Anterior cingulate cortex (tissue), 58 donors: ENCODE results near the gene PRMT5.
"Not testable (repeated sequence)": the region's sequence is repeated elsewhere in the genome, so short reads cannot be mapped to it uniquely, and the experiment has no call there.

ENCODE experiments used
- DNase-seq, 58 donors: peaks; one replicate each; lab custom pipeline; 2025; lab: John Stamatoyannopoulos, UW

Gene PRMT5

GRCh38 chr14:22939684-22940083, 10.5 kb upstream of the PRMT5 start:
- DNase-seq, result no peak

- no peak for DNase-seq
Observed at GRCh38 chr14:22935156-22935555, 6.0 kb upstream of the PRMT5 start.

- no peak for DNase-seq
Observed at GRCh38 chr14:22932146-22932545, 3.0 kb upstream of the PRMT5 start.

- DNase-seq, result peak in 1 of 58 donors; percentile 44
Observed at GRCh38 chr14:22929961-22930364, 787 bp upstream of the PRMT5 start.

GRCh38 chr14:22928237-22929103, 706 bp downstream of the PRMT5 start:
- DNase-seq, result peak in 2 of 58 donors; percentile 3 to 10

GRCh38 chr14:22926316-22926715, 2.9 kb downstream of the PRMT5 start:
- no peak for DNase-seq

GRCh38 chr14:22925513-22925912, 3.7 kb downstream of the PRMT5 start:
- DNase-seq, result no peak

- DNase-seq, result no peak
Observed at GRCh38 chr14:22923746-22924145, 5.4 kb downstream of the PRMT5 start.

- no peak for DNase-seq
Observed at GRCh38 chr14:22922294-22922693, 6.9 kb downstream of the PRMT5 start.

- no peak for DNase-seq
Observed at GRCh38 chr14:22920697-22921096, 8.5 kb downstream of the PRMT5 start.

GRCh38 chr14:22919601-22919921, 9.6 kb downstream of the PRMT5 start:
- DNase-seq, result no peak

GRCh38 chr14:22918804-22919600, 10.2 kb downstream of the PRMT5 start, which contains the start of gene RBM23:
Gene RBM23 (minus strand): TSS chr14:22919149.
- DNase-seq, result peak; percentile 87 to 100 (median 98)

- no peak for DNase-seq
Observed at GRCh38 chr14:22915886-22916521, 13.2 kb downstream of the PRMT5 start.

- not testable (repeated sequence) for DNase-seq
Observed at GRCh38 chr14:22914836-22915235, 14.3 kb downstream of the PRMT5 start.

GRCh38 chr14:22910916-22911315, 18.3 kb downstream of the PRMT5 start:
- DNase-seq, result no peak

- no peak for DNase-seq
Observed at GRCh38 chr14:22908601-22909000, 20.6 kb downstream of the PRMT5 start.

GRCh38 chr14:22907429-22907828, 21.7 kb downstream of the PRMT5 start:
- DNase-seq, result no peak

GRCh38 chr14:22906073-22906472, 23.1 kb downstream of the PRMT5 start:
- DNase-seq, result no peak

GRCh38 chr14:22905627-22906026, 23.5 kb downstream of the PRMT5 start:
- no peak for DNase-seq

GRCh38 chr14:22903742-22904087, 25.5 kb downstream of the PRMT5 start:
- no peak for DNase-seq

- no peak for DNase-seq
Observed at GRCh38 chr14:22901799-22902198, 27.4 kb downstream of the PRMT5 start.
